Measurements from ENCODE around the gene SNIP1.
"Not testable (repeated sequence)": the region's sequence is repeated elsewhere in the genome, so short reads cannot be mapped to it uniquely, and the experiment has no call there.

SNIP1 gene

DNA sequence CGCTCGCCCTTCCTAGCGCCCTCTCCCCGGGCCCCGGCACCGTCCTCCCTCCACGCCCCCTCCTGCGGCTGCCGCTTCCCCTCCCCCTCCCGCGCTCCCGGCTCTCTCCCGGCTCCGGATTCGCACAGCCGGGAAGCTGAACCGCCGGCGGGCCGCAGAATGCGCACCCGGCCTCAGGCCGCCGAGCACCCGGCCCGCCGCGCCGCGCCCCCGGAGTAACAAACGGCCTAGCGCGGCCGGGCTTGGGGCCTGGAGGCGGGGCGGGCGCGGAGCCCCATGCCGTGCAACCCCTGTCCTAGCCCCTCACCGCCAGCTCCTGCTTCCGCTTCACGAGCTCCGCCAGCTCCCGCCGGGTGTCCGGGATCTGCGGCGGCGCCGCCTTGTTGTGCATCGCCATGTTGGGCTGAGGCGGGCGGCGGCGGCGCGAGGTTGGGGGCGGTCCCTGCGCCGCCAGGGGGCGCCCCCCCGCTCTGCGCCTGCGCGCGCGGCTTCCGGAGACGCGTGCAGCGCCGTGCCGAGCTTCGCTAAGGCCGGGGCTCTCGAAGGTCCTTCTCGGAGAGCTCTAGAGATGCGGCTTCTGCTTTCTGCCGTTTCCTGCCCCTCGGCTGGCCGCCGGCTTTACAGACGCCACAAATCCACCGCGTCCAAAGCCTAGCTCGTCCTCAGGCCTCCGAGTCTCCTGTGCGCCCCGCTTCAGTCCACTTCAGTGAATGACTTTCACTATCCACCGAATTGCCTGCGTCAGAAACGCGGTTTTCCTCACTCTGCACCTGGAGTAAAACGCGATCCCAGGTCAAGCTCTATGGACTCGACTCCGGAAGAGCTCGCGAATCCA is 39.5 kb downstream of the SNIP1 start, which contains the start of gene MEAF6:
TSS of gene MEAF6 (minus strand) at position 417 of the 835 bp plus-strand sequence. CDS start at position 397, 20 bp downstream.
- H3K4me3 ChIP-seq (ENCODE audit: low read depth, low read length): peak within 1 kb of the TSS; percentile 85
- peak; percentile 81 for TF ChIP-seq POLR2A (IDR thresholded peaks at IDR 0.05; ENCODE audit: extremely low read depth, insufficient read length)
- peak; percentile 58 for TF ChIP-seq MAX (IDR thresholded peaks at IDR 0.05; ENCODE audit: low read depth, low read length)
- peak; percentile 69; the same call in 1 of the 2 replicates for TF ChIP-seq MYC (IDR thresholded peaks at IDR 0.05; ENCODE audit: low read depth, low read length)
- peak; percentile 4 for TF ChIP-seq CTCF (IDR thresholded peaks at IDR 0.05; ENCODE audit: low read depth, low read length)
- DNase-seq (ENCODE audit: low read depth): peak; percentile 90

GRCh38 chr1:37513795-37514349 is 40.2 kb downstream of the SNIP1 start:
- no peak for TF ChIP-seq CTCF (IDR thresholded peaks at IDR 0.05; ENCODE audit: low read depth, low read length)
- DNase-seq (ENCODE audit: low read depth): peak; percentile 42
- H3K4me3 ChIP-seq (ENCODE audit: low read depth, low read length): peak overlapping the region; percentile 85

DNA sequence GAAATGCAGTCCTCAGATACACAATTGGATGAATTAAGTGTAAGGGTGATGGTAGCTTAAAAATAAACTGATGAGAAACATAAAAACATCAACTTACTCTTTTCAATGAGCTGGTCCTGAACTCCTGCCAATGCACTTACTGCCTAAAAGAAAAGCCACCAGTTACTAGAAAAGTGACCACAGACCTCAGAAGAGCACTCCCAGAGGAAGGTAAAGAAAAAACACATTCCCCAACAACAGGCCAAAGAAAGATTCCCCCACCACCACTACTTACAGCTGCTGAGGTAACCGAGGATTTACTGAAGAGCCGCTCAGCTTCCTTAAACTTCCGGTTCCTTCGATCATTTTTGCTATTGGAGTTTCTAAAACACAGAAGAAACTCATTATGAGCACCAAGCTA is 44.9 kb downstream of the SNIP1 start:
- DNase-seq (ENCODE audit: low read depth): peak; percentile 47
- TF ChIP-seq CTCF (IDR thresholded peaks at IDR 0.05; ENCODE audit: low read depth, low read length): no peak
- no peak for TF ChIP-seq POLR2A (IDR thresholded peaks at IDR 0.05; ENCODE audit: extremely low read depth, insufficient read length)
- TF ChIP-seq MYC (IDR thresholded peaks at IDR 0.05; ENCODE audit: low read depth, low read length): no peak
- TF ChIP-seq MAX (IDR thresholded peaks at IDR 0.05; ENCODE audit: low read depth, low read length): no peak

DNA sequence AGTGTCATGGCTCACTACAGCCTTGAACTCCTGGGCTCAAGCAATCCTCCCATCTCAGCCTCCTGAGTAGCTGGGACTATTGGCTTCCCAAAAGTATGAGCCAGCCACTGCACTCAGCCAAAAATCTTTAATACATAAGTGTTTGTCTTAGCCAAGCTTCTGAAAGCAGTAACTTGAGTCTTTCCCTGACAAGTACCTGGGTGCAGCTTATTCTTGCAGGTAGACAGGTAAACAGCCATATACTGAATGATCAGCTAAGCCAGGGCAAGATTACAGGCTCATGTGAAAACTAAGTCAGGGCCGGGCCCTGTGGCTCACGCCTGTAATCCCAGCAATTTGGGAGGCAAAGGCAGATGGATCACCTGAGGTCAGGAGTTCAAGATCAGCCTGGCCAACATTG is 47.4 kb downstream of the SNIP1 start:
- no peak overlapping the region for H3K4me3 ChIP-seq (ENCODE audit: low read depth, low read length)
- TF ChIP-seq CTCF (IDR thresholded peaks at IDR 0.05; ENCODE audit: low read depth, low read length) (no peak), MYC (IDR thresholded peaks at IDR 0.05; ENCODE audit: low read depth, low read length) (no peak), POLR2A (IDR thresholded peaks at IDR 0.05; ENCODE audit: extremely low read depth, insufficient read length) (no peak), MAX (IDR thresholded peaks at IDR 0.05; ENCODE audit: low read depth, low read length) (no peak)
- DNase-seq (ENCODE audit: low read depth): no peak

More for the DNA sequence above, 44.9 kb downstream of the SNIP1 start:
- no peak overlapping the region for H3K4me3 ChIP-seq (ENCODE audit: low read depth, low read length)

- DNase-seq (ENCODE audit: low read depth); H3K4me3 ChIP-seq (ENCODE audit: low read depth, low read length): not testable (repeated sequence)
Measured at GRCh38 chr1:37502791-37503190, 51.3 kb downstream of the SNIP1 start.

- no peak for DNase-seq (ENCODE audit: low read depth)
Measured at GRCh38 chr1:37502104-37502503, 52.0 kb downstream of the SNIP1 start.

More at GRCh38 chr1:37502104-37502503, 52.0 kb downstream of the SNIP1 start:
- no peak overlapping the region for H3K4me3 ChIP-seq (ENCODE audit: low read depth, low read length)
- no peak for TF ChIP-seq CTCF (IDR thresholded peaks at IDR 0.05; ENCODE audit: low read depth, low read length)
- TF ChIP-seq MAX (IDR thresholded peaks at IDR 0.05; ENCODE audit: low read depth, low read length): no peak
- TF ChIP-seq MYC (IDR thresholded peaks at IDR 0.05; ENCODE audit: low read depth, low read length): no peak
- TF ChIP-seq POLR2A (IDR thresholded peaks at IDR 0.05; ENCODE audit: extremely low read depth, insufficient read length): no peak
